IMR-90 (cell line): Measurements from ENCODE around the gene LDHAL6B. TPM values are rescaled to one million over a fixed set of nuclear protein-coding genes. Genes with fewer than 3 reads are reported as not detected.

Experiments
- ATAC-seq: fragments of 200-7000 bp; cut with Tn5 transposase; 2 replicates; pipeline ENCODE4 v1.9.1; 2020; ENCODE audit warnings: low read depth, mild to moderate bottlenecking, moderate library complexity
- BruUV-seq: library from RNA; stranded (reverse); fragments of 400-500 nt; replicated peaks from 2 replicates; lab custom pipeline; 2021; lab: Mats Ljungman, UMichigan
- CTCF ChIA-PET: fragments of 300-600 bp; formaldehyde crosslinking; extraction: SDS; loops from one replicate; lab custom pipeline; 2021; ENCODE audit warnings: antibody characterized with exemption; lab: Yijun Ruan, JAX
- POLR2A ChIA-PET: fragments of 300-600 bp; sonication (Branson Sonifier 250); formaldehyde crosslinking; loops from one replicate; lab custom pipeline; 2022; ENCODE audit warnings: antibody characterized with exemption; ENCODE audit not compliant: unreplicated experiment; lab: Charles Lee
- DNase-seq: peaks from one replicate; pipeline ENCODE4 v3.0.0; 2013
- H2AFZ ChIP-seq: replicated peaks from 2 replicates; pipeline ENCODE3; 2013; ENCODE audit warnings: low read length, mild to moderate bottlenecking; ENCODE audit not compliant: poor library complexity
- H2AK5ac ChIP-seq: 2 replicates; pipeline ENCODE4 v1.6.1; 2013; ENCODE audit warnings: low read depth, low read length, inconsistent platforms
- H2AK9ac ChIP-seq: replicated peaks from 2 replicates; pipeline ENCODE3; 2013; ENCODE audit warnings: mild to moderate bottlenecking, low read depth, low read length, moderate library complexity; ENCODE audit not compliant: poor library complexity
- H2BK120ac ChIP-seq: 2 replicates; pipeline ENCODE4 v1.6.1; 2013; ENCODE audit warnings: low read depth, low read length, inconsistent platforms
- H2BK15ac ChIP-seq: 3 replicates; pipeline ENCODE4 v1.6.1; 2013; ENCODE audit warnings: low read depth, low read length, inconsistent platforms
- H2BK20ac ChIP-seq: 2 replicates; pipeline ENCODE4 v1.6.1; 2013; ENCODE audit warnings: low read depth, mild to moderate bottlenecking, inconsistent platforms, low read length, moderate library complexity
- H2BK5ac ChIP-seq: 2 replicates; pipeline ENCODE4 v1.6.1; 2013; ENCODE audit warnings: mild to moderate bottlenecking, low read depth, low read length, inconsistent platforms; ENCODE audit not compliant: poor library complexity, severe bottlenecking
- H3K14ac ChIP-seq: replicated peaks from 2 replicates; pipeline ENCODE4 v1.6.1; 2013; ENCODE audit warnings: low read depth, low read length, inconsistent platforms
- H3K18ac ChIP-seq: 2 replicates; pipeline ENCODE4 v1.6.1; 2013; ENCODE audit warnings: low read depth, low read length, control low read depth
- H3K23ac ChIP-seq: 2 replicates; pipeline ENCODE4 v1.6.1; 2013; ENCODE audit warnings: low read depth, low read length, inconsistent platforms
- H3K27ac ChIP-seq: 2 replicates; pipeline ENCODE4 v1.5.1; 2013; ENCODE audit warnings: mild to moderate bottlenecking, control low read depth, low read length; ENCODE audit not compliant: insufficient read depth
- H3K27me3 ChIP-seq: 2 replicates; pipeline ENCODE4 v1.6.1; 2013; ENCODE audit warnings: low read length; ENCODE audit not compliant: control insufficient read depth, insufficient read depth
- H3K36me3 ChIP-seq: 2 replicates; pipeline ENCODE4 v1.6.1; 2013; ENCODE audit warnings: low read length, mixed read lengths; ENCODE audit not compliant: control insufficient read depth, insufficient read depth
- H3K4ac ChIP-seq: 2 replicates; pipeline ENCODE4 v1.6.1; 2013; ENCODE audit warnings: low read depth, low read length, inconsistent platforms
- H3K4me1 ChIP-seq: 2 replicates; pipeline ENCODE4 v1.6.1; 2013; ENCODE audit warnings: low read length, mixed read lengths; ENCODE audit not compliant: control insufficient read depth, insufficient read depth
- H3K4me2 ChIP-seq: 2 replicates; pipeline ENCODE4 v1.6.1; 2013; ENCODE audit warnings: low read depth, mild to moderate bottlenecking, control low read depth, low read length, moderate library complexity
- H3K4me3 ChIP-seq: 2 replicates; pipeline ENCODE4 v1.5.1; 2013; ENCODE audit warnings: low read depth, mild to moderate bottlenecking, control low read depth, low read length, moderate library complexity; ENCODE audit not compliant: insufficient read depth
- H3K56ac ChIP-seq: 2 replicates; pipeline ENCODE4 v1.6.1; 2013; ENCODE audit warnings: low read length, inconsistent platforms; ENCODE audit not compliant: insufficient read depth; ENCODE audit errors: extremely low read depth
- H3K79me1 ChIP-seq, 2 experiments: 2 replicates each; pipeline ENCODE4 v1.6.1; 2013; ENCODE audit warnings: low read length in 2 of 2, inconsistent platforms in 1 of 2, low read depth in 1 of 2
- H3K9ac ChIP-seq: 2 replicates; pipeline ENCODE4 v1.6.1; 2013; ENCODE audit warnings: low read depth, low read length, control low read depth
- H3K9me1 ChIP-seq: 2 replicates; pipeline ENCODE4 v1.6.1; 2013; ENCODE audit warnings: low read length, inconsistent platforms; ENCODE audit not compliant: insufficient read depth
- H3K9me3 ChIP-seq: 2 replicates; pipeline ENCODE4 v1.6.1; 2013; ENCODE audit warnings: low read length; ENCODE audit not compliant: control insufficient read depth, insufficient read depth
- H4K20me1 ChIP-seq: 2 replicates; pipeline ENCODE4 v1.6.1; 2013; ENCODE audit warnings: low read length, inconsistent platforms; ENCODE audit not compliant: insufficient read depth
- H4K5ac ChIP-seq: 2 replicates; pipeline ENCODE4 v1.6.1; 2013; ENCODE audit warnings: mild to moderate bottlenecking, low read depth, low read length, control low read depth
- H4K8ac ChIP-seq, 2 experiments: 2 replicates each; pipeline ENCODE4 v1.6.1; 2013; ENCODE audit warnings: low read depth in 2 of 2, low read length in 2 of 2, control low read depth in 1 of 2, inconsistent platforms in 1 of 2
- H4K91ac ChIP-seq: 2 replicates; pipeline ENCODE4 v1.6.1; 2013; ENCODE audit warnings: low read depth, low read length, inconsistent platforms; ENCODE audit not compliant: insufficient read depth
- CEBPB ChIP-seq: IDR thresholded peaks from 2 replicates; pipeline ENCODE4 v1.6.1; 2012; ENCODE audit warnings: low read depth, low read length, improper control_type of control experiment
- CHD1 ChIP-seq: IDR thresholded peaks from 2 replicates; pipeline ENCODE4 v1.6.1; 2012; ENCODE audit warnings: low read depth, low read length, improper control_type of control experiment
- ELK1 ChIP-seq: fragments of 150-350 bp; IDR thresholded peaks from 2 replicates; pipeline ENCODE4 v1.6.1; 2016; ENCODE audit warnings: low read depth, mild to moderate bottlenecking, low read length, moderate library complexity, borderline replicate concordance
- MAFK ChIP-seq: IDR thresholded peaks from 2 replicates; pipeline ENCODE4 v1.6.1; 2012; ENCODE audit warnings: low read depth, low read length, improper control_type of control experiment
- MAZ ChIP-seq: IDR thresholded peaks from 2 replicates; pipeline ENCODE4 v1.6.1; 2012; ENCODE audit warnings: low read depth, mild to moderate bottlenecking, low read length, improper control_type of control experiment, moderate library complexity, borderline replicate concordance
- MXI1 ChIP-seq: IDR thresholded peaks from 2 replicates; pipeline ENCODE4 v1.6.1; 2012; ENCODE audit warnings: low read depth, mild to moderate bottlenecking, low read length, moderate library complexity, borderline replicate concordance
- NFE2L2 ChIP-seq: fragments of 150-350 bp; IDR thresholded peaks from 2 replicates; pipeline ENCODE4 v1.6.1; 2016; ENCODE audit warnings: low read depth, mild to moderate bottlenecking, low read length
- RAD21 ChIP-seq: IDR thresholded peaks from 2 replicates; pipeline ENCODE4 v1.6.1; 2012; ENCODE audit warnings: low read length, improper control_type of control experiment
- RCOR1 ChIP-seq: IDR thresholded peaks from 2 replicates; pipeline ENCODE4 v1.6.1; 2012; ENCODE audit warnings: mild to moderate bottlenecking, low read length, improper control_type of control experiment; ENCODE audit not compliant: insufficient replicate concordance
- SMC3 ChIP-seq: fragments of 150-350 bp; IDR thresholded peaks from 2 replicates; pipeline ENCODE4 v1.6.1; 2016; ENCODE audit warnings: low read depth, mild to moderate bottlenecking, antibody characterized with exemption, low read length, moderate library complexity
- USF2 ChIP-seq: fragments of 150-350 bp; IDR thresholded peaks from 2 replicates; pipeline ENCODE4 v1.6.1; 2017; ENCODE audit warnings: mild to moderate bottlenecking, antibody characterized with exemption, low read length, low read depth
- WGBS, 2 experiments: methylation state at CpG; one replicate each; pipeline versions ENCODE4 v1.1.5 to v1.1.7; 2013; ENCODE audit warnings: missing lambda C conversion rate in 2 of 2; ENCODE audit not compliant: insufficient read length in 1 of 2; ENCODE audit errors: extremely low coverage in 2 of 2; 5-methylcytosine and 5-hydroxymethylcytosine counted together
- dilution Hi-C: fragments of 300-500 bp; cut with HindIII; formaldehyde crosslinking; loops from one replicate; pipeline ENCODE4 v1.14.3; 2018; ENCODE audit warnings: low sequenced_read_pairs; ENCODE audit not compliant: unreplicated experiment
- in situ Hi-C: fragments of 300-500 bp; cut with MboI; formaldehyde crosslinking; loops from 3 replicates; pipeline ENCODE4 v1.14.3; 2019; ENCODE audit warnings: low sequenced_read_pairs, inconsistent platforms, mixed read lengths
- intact Hi-C: fragments of 100-400 bp; cut with micrococcal nuclease; formaldehyde crosslinking; loops from 2 replicates; pipeline ENCODE4 v1.10.0; 2022
- polyA plus RNA-seq, 3 experiments: library from polyadenylated mRNA; depleted of rRNA; stranded (reverse); fragments of >200 nt; gene quantifications; 2 replicates each; pipeline ENCODE4 v1.2.3, GENCODE V29; 2012; ENCODE audit warnings: low replicate concordance in 1 of 3
- total RNA-seq: library from RNA; depleted of rRNA; stranded (reverse); fragments of >200 nt; gene quantifications from 2 replicates; pipeline ENCODE4 v1.2.3, GENCODE V29; 2012

Gene LDHAL6B
- total and polyA plus RNA-seq, 2 of the 4 experiments (the other 2 are of a cell fraction), result not detected

- in situ Hi-C loops (loop anchor here (10.0 kb wide), 1 partner anchor 204 kb away; the partner anchor contains the start of gene MYO1E), dilution Hi-C loops (no loop called here), intact Hi-C loops (no loop called here)
- Histone ChIP-seq H3K4me3 (no peak overlapping the region), H3K18ac (no peak overlapping the region), H3K36me3 (peaks cover 15% of the 10 kb centered on the region), H4K20me1 (peaks cover 11% of the 10 kb centered on the region), H2BK15ac (no peak overlapping the region; the same call in 2 of the 3 replicates), H2BK5ac (no peak overlapping the region), H4K8ac (no peak overlapping the region), H3K27me3 (no peaks in the 10 kb centered on the region), H2AK9ac (no peak overlapping the region), H2BK120ac (no peak overlapping the region), H3K9ac (no peak overlapping the region), H2AFZ (no peak overlapping the region), H3K27ac (no peak overlapping the region), H2AK5ac (no peak overlapping the region; the same call in 1 of the 2 replicates), H3K79me1 (peaks cover 7 to 27% of the 10 kb centered on the region in 2 experiments; a peak in 3 of 4 replicates), H3K9me3 (no peaks in the 10 kb centered on the region), H3K23ac (no peak overlapping the region), H4K91ac (no peak overlapping the region), H3K56ac (no peak overlapping the region), H3K14ac (no peak overlapping the region), H3K4me2 (no peak overlapping the region), H4K5ac (no peak overlapping the region), H3K4me1 (peaks cover 31% of the 10 kb centered on the region), H3K4ac (no peak overlapping the region), H3K9me1 (peaks cover 16% of the 10 kb centered on the region), H2BK20ac (no peak overlapping the region)
- ChIA-PET POLR2A (no interaction called here), CTCF (no interaction called here)
- ATAC-seq, result no peak
- no CpG with 5 or more reads among the region's 8 CpGs for WGBS, 2 experiments
- no peak for DNase-seq
- BruUV-seq, result no TSS peak
- no peak for TF ChIP-seq SMC3
- no peak for TF ChIP-seq ELK1
- no peak for TF ChIP-seq CHD1
- no peak for TF ChIP-seq MXI1
- TF ChIP-seq USF2, result no peak
- no peak for TF ChIP-seq CEBPB
- no peak for TF ChIP-seq RCOR1
- no peak for TF ChIP-seq RAD21
- TF ChIP-seq NFE2L2, result no peak
- TF ChIP-seq MAFK, result no peak
- TF ChIP-seq MAZ, result no peak
These were observed 35.6 kb upstream of the LDHAL6B start for GRCh38 chr15:59171067-59171397.
